T-helper 1 cell treated with Interleukin-12 subunit alpha and Interleukin-12 subunit beta and Interleukin-4 antibody, amounts not matched to agents 30 ng/mL and 1 ng/mL, for 36 hours (primary cell): ENCODE data around the gene GSTM5. TPM values are rescaled to one million over a fixed set of nuclear protein-coding genes. Genes with fewer than 3 reads are reported as not detected.
"Not testable (repeated sequence)": the region's sequence is repeated elsewhere in the genome, so short reads cannot be mapped to it uniquely, and the experiment has no call there.

Source experiments
- intact Hi-C: fragments of 100-400 bp; cut with micrococcal nuclease; formaldehyde crosslinking; loops from one replicate; pipeline ENCODE4 v1.15.1; 2024
- total RNA-seq: library from RNA; stranded (reverse); gene quantifications from 2 replicates; pipeline ENCODE4 v1.2.3, GENCODE V29; 2022

GSTM5 gene
- total RNA-seq: not detected in 2 replicates

GRCh38 chr1:109711593-109712320 is at the start of gene GSTM5:
TSS of gene GSTM5 (plus strand) at chr1:109712251. CDS start at chr1:109712313, 62 bp downstream.
- intact Hi-C loops: loop anchor here (2.0 kb wide), 1 partner anchor 25 kb away; the partner anchor contains the start of gene GSTM1

GRCh38 chr1:109664671-109665070 is 47.4 kb upstream of the GSTM5 start:
- intact Hi-C loops: no loop called here

- intact Hi-C loops: loop anchor here (1.0 to 2.0 kb wide), 5 partner anchors 11 to 73 kb away; partner anchors contain the start of genes GSTM1 and GSTM4
These were observed 44.5 kb upstream of the GSTM5 start, which contains the start of gene GSTM2 for GRCh38 chr1:109667452-109668122. TSS of gene GSTM2 (plus strand) at chr1:109668057. CDS start at chr1:109668116, 59 bp downstream.

- intact Hi-C loops: loop anchor here (1.0 kb wide), 3 partner anchors 28 to 72 kb away; no protein-coding TSS in a partner anchor
These were observed 43.8 kb upstream of the GSTM5 start for GRCh38 chr1:109668123-109668775.

DNA sequence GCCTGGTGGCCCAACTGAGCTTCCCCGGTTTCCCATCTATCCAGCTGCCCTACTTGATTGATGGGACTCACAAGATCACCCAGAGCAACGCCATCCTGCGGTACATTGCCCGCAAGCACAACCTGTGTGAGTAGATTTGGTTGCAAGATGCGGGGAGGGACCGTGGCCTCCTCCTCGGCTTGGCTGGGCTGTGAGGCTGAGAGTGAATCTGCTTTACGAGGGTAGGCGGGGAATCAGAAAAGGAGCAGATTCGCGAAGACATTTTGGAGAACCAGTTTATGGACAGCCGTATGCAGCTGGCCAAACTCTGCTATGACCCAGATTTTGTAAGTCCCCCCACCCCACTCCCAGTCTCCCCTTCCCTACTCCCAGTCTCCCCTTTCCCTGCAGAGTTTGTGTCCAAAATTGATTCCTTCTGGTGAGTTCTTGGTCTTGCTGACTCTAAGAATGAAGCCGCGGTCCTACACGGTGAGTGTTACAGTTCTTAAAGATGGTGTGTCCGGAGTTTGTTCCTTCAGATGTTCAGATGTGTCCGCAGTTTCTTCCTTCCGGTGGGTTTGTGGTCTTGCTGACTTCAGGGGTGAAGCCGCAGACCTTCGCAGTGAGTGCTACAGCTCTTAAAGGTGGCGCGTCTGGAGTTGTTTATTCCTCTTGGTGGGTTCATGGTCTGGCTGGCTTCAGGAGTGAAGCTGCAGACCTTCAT is 42.7 kb upstream of the GSTM5 start:
- intact Hi-C loops: no loop called here

DNA sequence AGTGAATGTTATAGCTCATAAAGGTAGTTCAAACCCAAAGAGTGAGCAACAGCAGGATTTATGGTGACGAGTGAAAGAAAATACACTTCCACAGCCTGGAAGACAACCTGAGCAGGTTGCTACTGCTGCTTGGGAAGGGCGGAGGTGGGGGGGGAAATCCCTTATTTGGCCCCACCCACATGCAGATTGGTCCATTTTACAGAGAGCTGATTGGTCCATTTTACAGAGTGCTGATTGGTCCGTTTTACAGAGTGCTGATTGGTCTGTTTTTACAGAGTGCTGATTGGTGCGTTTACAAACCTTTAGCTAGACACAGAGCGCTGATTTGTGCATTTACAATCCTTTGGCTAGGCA is 42.1 kb upstream of the GSTM5 start:
- intact Hi-C loops: not testable (repeated sequence)

DNA sequence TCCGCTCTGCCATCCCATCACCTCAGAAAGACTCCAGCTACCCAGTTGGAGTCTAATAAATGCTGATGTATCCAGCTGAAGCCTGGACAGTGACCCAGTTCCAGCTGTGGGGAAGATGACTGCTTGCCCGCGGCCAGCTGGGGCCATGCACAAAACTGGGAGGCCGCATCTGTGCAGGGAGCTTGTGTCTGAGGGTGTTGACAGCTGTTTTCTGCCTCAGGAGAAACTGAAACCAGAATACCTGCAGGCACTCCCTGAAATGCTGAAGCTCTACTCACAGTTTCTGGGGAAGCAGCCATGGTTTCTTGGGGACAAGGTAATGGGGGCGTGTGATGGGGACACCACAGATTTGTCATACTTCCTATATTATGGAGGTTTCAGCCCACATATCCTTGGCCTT is 41.0 kb upstream of the GSTM5 start:
- intact Hi-C loops: no loop called here

GRCh38 chr1:109673861-109674260 is 38.2 kb upstream of the GSTM5 start:
- intact Hi-C loops: not testable (repeated sequence)

- intact Hi-C loops: not testable (repeated sequence)
These were observed 35.2 kb upstream of the GSTM5 start for GRCh38 chr1:109676683-109677381.

DNA sequence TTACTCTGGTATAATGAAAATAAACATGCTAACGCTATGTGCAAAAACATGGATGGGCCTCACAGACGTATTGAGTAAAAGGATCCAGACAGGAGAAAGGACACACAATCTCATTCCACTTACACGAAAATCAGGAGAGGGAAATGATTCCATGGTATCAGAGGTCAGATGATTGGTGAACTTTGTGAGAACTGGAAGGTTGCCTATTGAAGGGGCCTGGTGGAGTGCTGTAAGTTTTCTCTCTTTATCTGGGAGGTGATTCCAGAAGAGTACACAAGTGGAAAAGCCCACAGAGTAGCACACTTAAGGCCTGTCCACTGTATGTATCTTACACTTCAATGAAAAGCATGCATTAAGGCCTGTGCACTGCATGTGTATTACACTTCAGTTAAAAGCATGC is 34.6 kb upstream of the GSTM5 start:
- intact Hi-C loops: no loop called here

DNA sequence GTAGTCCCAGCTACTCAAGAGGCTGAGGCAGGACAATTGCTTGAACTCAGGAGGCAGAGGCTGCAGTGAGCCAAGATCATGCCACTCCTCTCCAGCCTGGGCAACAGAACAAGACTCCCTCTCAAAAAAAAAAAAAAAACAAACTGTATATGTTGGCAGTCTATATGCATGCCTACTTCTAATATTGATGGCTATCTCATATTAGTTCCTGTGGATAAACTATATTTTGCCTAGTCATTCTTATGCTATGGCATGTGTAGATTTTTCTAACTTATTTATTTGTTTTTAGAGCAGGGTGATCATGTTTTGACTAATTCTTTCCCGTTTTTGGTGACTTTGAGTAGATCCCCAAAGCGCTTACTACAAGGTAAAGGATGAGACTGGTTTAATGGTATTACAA is 33.4 kb upstream of the GSTM5 start:
- intact Hi-C loops: not testable (repeated sequence)

DNA sequence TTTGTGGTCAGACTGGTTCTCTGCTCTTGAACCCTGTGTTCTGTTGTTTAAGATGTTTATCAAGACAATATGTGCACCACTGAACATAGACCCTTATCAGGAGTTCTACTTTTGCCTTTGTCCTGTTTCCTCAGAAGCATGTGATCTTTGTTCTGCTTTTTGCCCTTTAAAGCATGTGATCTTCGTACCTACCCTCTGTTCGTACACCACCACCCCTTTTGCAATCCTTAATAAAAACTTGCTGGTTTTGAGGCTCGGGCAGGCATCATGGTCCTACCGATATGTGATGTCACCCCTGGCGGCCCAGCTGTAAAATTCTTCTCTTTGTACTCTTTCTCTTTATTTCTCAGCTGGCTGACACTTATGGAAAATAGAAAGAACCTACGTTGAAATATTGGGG is 27.3 kb upstream of the GSTM5 start:
- intact Hi-C loops: loop anchor here (5.0 kb wide), 1 partner anchor 348 kb away; the partner anchor contains the start of gene STRIP1

DNA sequence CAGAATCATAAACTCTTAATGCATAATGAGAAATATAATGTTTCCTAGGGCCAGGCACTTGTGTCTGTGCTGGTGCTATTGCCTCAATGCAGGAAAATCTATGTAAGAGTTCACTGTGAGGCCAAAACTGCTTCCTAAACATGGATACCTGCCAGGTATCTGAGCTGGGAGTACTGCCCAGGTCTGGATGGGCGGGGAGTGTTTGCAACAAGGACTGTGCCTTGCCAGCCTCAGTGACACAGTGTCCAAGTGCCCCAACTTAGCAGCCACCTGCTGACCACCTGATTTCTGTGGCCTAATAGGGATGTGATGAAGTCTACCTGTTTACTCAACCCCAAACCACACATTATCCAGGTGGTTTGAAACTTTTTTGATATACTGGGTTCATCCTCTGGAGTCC is 26.7 kb upstream of the GSTM5 start:
- intact Hi-C loops: loop anchor here (5.0 kb wide), 1 partner anchor 347 kb away; the partner anchor contains the start of gene STRIP1

DNA sequence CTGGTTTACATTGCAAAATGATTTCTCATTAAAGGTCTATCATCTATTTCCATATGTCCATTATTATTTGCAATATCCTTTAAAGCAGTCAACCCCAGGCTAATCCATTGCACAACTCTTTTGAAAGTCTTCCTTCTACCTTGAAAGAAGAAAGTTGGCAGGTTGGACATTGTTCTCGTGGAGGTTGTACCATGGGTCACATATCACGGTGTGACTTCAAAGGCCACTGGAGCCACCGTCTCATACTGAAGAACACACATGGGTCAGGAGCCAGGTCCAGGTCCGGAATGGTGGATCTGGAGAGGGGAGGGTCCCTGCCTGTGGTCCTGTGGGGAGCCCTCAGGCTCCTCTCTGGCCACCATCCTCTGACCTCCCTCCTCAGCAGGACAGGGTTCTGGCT is 26.2 kb upstream of the GSTM5 start:
- intact Hi-C loops: loop anchor here (2.0 to 5.0 kb wide), 7 partner anchors 19 to 346 kb away; partner anchors contain the start of genes GSTM3 and STRIP1

GRCh38 chr1:109687109-109687508 is 24.9 kb upstream of the GSTM5 start:
- intact Hi-C loops: loop anchor here (2.0 to 5.0 kb wide), 7 partner anchors 20 to 345 kb away; partner anchors contain the start of genes GSTM3 and STRIP1

DNA sequence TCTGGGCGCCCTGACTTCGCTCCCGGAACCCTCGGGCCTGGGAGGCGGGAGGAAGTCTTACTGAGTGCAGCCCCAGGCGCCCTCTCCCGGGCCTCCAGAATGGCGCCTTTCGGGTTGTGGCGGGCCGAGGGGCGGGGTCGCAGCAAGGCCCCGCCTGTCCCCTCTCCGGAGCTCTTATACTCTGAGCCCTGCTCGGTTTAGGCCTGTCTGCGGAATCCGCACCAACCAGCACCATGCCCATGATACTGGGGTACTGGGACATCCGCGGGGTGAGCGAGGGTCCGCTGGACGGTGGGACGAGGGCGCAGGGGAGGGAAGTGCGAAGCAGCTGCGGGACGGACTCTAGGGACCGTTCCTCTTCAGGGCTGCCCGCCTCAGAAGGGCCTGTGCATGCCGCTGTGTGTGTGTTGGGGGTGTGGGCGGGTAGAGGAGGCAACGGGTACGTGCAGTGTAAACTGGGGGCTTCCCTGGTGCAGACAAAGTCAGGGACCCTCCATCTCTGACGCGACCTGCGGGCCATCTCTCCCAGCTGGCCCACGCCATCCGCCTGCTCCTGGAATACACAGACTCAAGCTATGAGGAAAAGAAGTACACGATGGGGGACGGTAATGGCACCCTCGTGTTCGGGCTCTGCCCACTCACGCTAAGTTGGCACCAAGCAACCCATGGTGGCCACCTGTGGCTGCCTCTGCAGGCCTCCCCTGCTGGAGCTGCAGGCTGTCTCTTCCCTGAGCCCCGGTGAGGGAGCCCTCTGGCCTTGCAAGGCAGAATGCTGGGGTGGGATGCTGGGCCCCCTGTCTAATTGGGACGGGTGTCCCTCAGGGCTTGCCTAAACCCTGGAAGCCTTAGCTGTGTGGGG is 24.2 kb upstream of the GSTM5 start, which contains the start of gene GSTM1:
TSS of gene GSTM1 (plus strand) at position 177 of the 859 bp plus-strand sequence. CDS start at position 234, 57 bp downstream.
- intact Hi-C loops: loop anchor here (2.0 to 5.0 kb wide), 7 partner anchors 21 to 344 kb away; partner anchors contain the start of genes GSTM3 and STRIP1

- intact Hi-C loops: loop anchor here (5.0 kb wide), 1 partner anchor 342 kb away; the partner anchor contains the start of gene STRIP1
These were observed 22.1 kb upstream of the GSTM5 start for GRCh38 chr1:109689844-109690405.

GRCh38 chr1:109691759-109692158 is 20.3 kb upstream of the GSTM5 start:
- intact Hi-C loops: no loop called here

DNA sequence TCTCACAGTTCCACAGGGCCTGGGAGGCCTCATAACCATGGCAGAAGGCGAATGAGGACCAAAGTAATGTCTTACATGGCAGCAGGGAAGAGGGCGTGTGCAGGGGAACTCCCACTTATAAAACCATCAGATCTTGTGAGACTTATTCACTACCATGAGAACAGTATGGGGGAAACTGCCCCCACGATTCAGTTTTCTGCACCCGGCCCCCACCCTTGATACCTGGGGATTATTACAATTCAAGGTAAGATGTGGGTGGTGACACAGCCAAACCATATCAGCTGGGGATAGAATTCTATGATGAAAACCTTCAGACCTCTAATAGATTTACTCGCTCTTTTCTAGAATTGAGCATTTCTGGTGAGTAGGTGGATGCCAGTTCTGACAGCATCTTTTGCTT is 17.7 kb upstream of the GSTM5 start:
- intact Hi-C loops: not testable (repeated sequence)
